Measurements from ENCODE around the gene COX20.

COX20 gene

DNA sequence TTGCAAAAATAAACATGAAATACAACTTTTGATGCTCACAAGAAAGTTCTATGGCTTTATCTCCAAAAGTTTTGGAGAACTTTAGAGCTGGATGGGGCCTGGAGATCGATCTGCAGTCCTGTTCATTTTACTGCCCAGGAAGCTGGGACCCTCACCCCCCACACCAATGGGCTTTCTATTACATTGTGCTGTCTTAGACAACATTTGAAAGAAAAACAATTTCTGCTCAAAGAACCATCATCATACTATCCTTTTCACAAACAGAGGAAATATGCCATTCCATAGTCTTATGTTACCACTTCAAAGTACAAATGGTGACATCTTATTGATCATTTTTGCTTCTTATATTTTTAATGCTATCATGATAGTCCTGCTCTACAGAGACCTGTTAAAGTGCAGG lies 30.9 kb downstream of the COX20 start:
- in situ Hi-C loops (cut with MboI; ENCODE audit: low sequenced_read_pairs) = no loop called here

GRCh38 chr1:244868484-244869363 lies 33.3 kb downstream of the COX20 start:
- in situ Hi-C loops (cut with MboI; ENCODE audit: low sequenced_read_pairs) = no loop called here

DNA sequence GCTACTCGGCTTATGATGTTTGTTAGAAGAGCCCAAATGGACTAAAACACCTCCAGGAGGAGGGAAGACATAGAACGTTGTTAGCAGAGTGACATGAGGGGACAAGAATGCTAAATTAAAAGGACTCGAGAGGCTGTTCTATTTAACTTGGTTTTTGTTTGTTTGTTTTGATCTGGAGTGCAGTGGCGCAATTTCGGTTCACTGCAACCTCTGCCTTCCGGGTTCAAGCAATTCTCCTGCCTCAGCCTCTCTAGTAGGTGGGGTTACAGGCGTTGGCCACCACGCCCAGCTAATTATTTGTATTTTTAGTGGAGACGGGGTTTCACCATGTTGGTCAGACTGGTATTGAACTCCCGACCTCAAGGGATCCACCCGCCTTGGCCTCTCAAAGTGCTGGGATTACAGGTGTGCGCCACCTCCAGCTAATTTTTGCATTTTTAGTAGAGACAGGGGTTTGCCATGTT lies 33.9 kb downstream of the COX20 start:
- in situ Hi-C loops (cut with MboI; ENCODE audit: low sequenced_read_pairs) = no loop called here

DNA sequence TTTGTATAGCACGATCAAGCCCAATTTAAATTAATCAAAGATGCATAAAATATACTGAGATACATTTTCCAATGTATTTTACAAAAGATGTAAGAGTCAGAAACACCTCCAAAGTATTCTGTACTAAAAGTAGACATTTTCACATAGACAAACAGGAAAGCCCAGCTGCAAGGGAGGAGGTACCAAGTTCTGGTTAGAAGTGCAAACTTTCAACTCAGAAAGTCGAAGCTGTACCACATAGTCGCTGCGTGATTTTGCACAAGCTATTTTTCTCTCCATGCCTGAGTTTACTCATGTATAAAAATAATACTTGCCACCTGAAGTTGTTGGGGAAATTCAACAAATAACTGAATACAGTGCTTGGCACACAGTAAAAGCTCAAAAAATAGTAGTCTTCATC lies 34.5 kb downstream of the COX20 start:
- in situ Hi-C loops (cut with MboI; ENCODE audit: low sequenced_read_pairs) = no loop called here

- in situ Hi-C loops (cut with MboI; ENCODE audit: low sequenced_read_pairs) = no loop called here
Observed at GRCh38 chr1:244874974-244875579, 39.6 kb downstream of the COX20 start.

DNA sequence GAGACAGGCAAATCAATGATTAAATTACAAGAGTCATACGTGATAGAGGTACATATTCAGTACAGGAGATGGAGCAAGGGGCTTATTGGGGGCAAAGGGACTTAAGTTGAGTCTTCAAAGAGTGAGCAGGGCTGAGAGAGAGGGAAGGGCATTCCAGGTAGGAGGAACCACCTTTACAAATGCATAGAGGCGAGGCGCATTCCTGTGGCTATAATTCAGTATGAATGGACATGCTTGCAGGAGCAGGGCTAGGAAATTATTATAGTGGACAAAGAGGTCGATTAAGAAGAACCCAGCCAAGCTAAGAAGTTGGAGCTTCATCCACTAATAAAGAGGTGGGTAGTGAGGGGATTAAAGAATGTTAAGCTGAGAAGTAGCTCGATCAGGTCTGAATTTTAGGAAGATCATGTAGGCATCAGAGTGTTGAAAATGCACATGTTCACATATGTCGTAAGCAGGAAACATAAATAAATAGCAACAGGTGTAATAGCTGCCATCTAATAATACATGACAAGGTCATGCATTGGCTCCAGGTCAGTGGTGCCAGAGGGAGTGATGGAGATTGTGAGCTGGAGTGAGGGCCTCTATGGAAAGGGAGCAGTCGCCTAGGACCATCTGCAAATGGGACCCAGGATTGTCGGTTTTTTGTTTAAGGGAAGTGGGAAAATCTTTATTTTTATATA lies 40.9 kb downstream of the COX20 start:
- in situ Hi-C loops (cut with MboI; ENCODE audit: low sequenced_read_pairs) = no loop called here

- in situ Hi-C loops (cut with MboI; ENCODE audit: low sequenced_read_pairs) = no loop called here
Observed at GRCh38 chr1:244878681-244879080, 43.2 kb downstream of the COX20 start.

DNA sequence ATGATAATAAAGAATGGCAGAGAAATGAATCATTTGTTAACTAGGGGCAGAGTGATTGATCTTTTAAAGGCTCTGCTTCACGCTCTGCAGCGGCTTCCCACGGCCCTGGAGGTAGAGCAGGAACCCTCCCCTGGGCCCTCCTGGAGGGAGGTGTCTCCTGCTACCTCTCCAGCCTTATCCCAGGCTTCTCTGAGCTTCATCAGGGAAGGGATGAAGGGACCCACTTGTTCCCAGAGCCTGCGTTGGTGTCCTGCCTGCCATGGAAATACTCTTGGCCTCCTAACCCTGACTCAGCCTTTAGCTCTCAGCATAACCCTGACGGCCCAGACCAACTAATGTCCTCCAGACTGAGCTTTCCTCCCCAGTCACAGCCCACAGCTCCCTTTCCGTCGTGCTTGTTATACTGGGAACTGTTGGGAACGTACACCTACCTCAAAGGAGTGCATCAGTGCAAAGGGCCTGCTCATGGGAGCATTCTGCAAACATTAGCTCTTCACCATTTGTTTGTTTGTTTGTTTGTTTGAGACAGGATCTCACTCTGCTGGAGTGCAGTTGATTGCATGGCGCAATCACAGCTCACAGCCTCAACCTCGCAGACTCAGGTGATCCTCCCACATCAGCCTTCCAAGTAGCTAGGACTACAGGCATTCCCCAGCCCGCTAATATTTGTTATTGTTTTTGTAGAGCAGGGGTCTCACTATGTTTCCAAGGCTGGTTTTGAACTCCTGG lies 46.3 kb downstream of the COX20 start:
- in situ Hi-C loops (cut with MboI; ENCODE audit: low sequenced_read_pairs) = no loop called here

DNA sequence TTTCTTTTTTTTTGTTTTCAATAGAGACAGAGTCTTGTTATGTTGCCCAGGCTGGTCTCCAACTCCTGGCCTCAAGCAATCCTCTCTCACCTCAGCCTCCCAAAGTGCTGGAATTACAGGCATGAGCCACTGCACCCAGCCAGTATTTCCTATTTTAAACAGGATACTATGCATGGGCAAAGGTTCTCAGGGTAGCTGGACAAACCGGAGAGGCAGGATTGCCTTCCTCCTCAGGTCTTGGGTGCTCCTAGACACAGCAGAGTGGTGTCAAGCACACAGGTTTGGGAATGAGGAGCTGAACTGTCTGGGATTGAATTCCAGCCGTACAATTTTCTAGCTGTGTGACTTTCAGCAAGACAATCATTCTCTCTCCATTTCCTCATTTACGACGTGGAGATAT lies 51.8 kb downstream of the COX20 start:
- in situ Hi-C loops (cut with MboI; ENCODE audit: low sequenced_read_pairs) = no loop called here

- in situ Hi-C loops (cut with MboI; ENCODE audit: low sequenced_read_pairs) = no loop called here
Observed at GRCh38 chr1:244893836-244894235, 58.4 kb downstream of the COX20 start.
